Endothelial cell of umbilical vein (primary cell): ENCODE results near the gene IQGAP2. TPM values are rescaled to one million over a fixed set of nuclear protein-coding genes. Genes with fewer than 3 reads are reported as not detected.

Experiments used
- BruUV-seq: library from RNA; stranded (reverse); fragments of 400-500 nt; replicated peaks from 2 replicates; lab custom pipeline; 2021; lab: Mats Ljungman, UMichigan
- CTCF ChIA-PET: fragments of 300-600, 350-600 bp; sonication (Branson Sonifier 250); formaldehyde crosslinking; loops from one replicate; lab custom pipeline; 2021; ENCODE audit warnings: antibody characterized with exemption, inconsistent platforms; lab: Charles Lee
- POLR2A ChIA-PET: fragments of 300-600, 350-600 bp; sonication (Branson Sonifier 250); formaldehyde crosslinking; loops from one replicate; lab custom pipeline; 2021; ENCODE audit warnings: antibody characterized with exemption, inconsistent platforms; lab: Charles Lee
- DNase-seq: peaks from one replicate; pipeline ENCODE4 v3.0.0-alpha.2; 2011; ENCODE audit warnings: low read depth, low spot score
- FAIRE-seq: peaks from 2 replicates; lab custom pipeline; 2011; peaks lifted over from hg19 to GRCh38; lab: Jason Lieb, UNC
- H2AFZ ChIP-seq: 2 replicates; pipeline ENCODE4 v1.6.0; 2012; ENCODE audit warnings: low read depth, low read length, control low read depth, inconsistent platforms
- H3K27ac ChIP-seq: 2 replicates; pipeline ENCODE4 v1.5.1; 2011; ENCODE audit warnings: low read depth, mild to moderate bottlenecking, control low read depth, low read length, moderate library complexity; ENCODE audit not compliant: insufficient read depth
- H3K27me3 ChIP-seq, 2 experiments: 2 replicates each; pipeline versions ENCODE4 v1.6.0 to v1.6.1; 2011; ENCODE audit warnings: low read length in 2 of 2, mixed read lengths in 1 of 2; ENCODE audit not compliant: control insufficient read depth in 2 of 2, insufficient read depth in 2 of 2
- H3K36me3 ChIP-seq, 2 experiments: 2 replicates in 1 of 2; 3 replicates in 1 of 2; pipeline ENCODE4 v1.5.1; 2011; ENCODE audit warnings: low read length in 2 of 2, mild to moderate bottlenecking in 1 of 2, moderate library complexity in 1 of 2; ENCODE audit not compliant: control insufficient read depth in 2 of 2, insufficient read depth in 2 of 2; ENCODE audit errors: extremely low read depth in 1 of 2
- H3K4me1 ChIP-seq: 3 replicates; pipeline ENCODE4 v1.5.1; 2011; ENCODE audit warnings: mild to moderate bottlenecking, low read length; ENCODE audit not compliant: control insufficient read depth, insufficient read depth; ENCODE audit errors: extremely low read depth
- H3K4me2 ChIP-seq: 2 replicates; pipeline ENCODE4 v1.6.1; 2011; ENCODE audit warnings: low read length, control low read depth, mixed read lengths; ENCODE audit not compliant: insufficient read depth
- H3K4me3 ChIP-seq, 3 experiments: fragments of 200-600 bp in 1 of 3; sonication (generic), shearing (Covaris generic) in 1 of 3; replicated peaks in 1 of 3; 2 replicates each; pipeline ENCODE4 v1.5.1; 2011 to 2016; ENCODE audit warnings: control low read depth in 3 of 3, low read length in 3 of 3, mild to moderate bottlenecking in 2 of 3, inconsistent platforms in 1 of 3, low read depth in 1 of 3, moderate library complexity in 1 of 3; ENCODE audit not compliant: insufficient read depth in 1 of 3
- H3K79me2 ChIP-seq: 2 replicates; pipeline ENCODE4 v1.6.0; 2012; ENCODE audit warnings: low read length, inconsistent platforms; ENCODE audit not compliant: control insufficient read depth, insufficient read depth
- H3K9ac ChIP-seq: replicated peaks from 2 replicates; pipeline ENCODE3; 2011; ENCODE audit warnings: low read length, control low read depth; ENCODE audit not compliant: insufficient read depth; ENCODE audit errors: extremely low read depth
- H3K9me1 ChIP-seq: replicated peaks from 3 replicates; pipeline ENCODE4 v1.6.0; 2011; ENCODE audit warnings: mild to moderate bottlenecking, low read length; ENCODE audit not compliant: control insufficient read depth, insufficient read depth; ENCODE audit errors: extremely low read depth
- H3K9me3 ChIP-seq: replicated peaks from 2 replicates; pipeline ENCODE4 v1.5.1; 2012; ENCODE audit warnings: low read length, inconsistent platforms; ENCODE audit not compliant: control insufficient read depth, insufficient read depth
- H4K20me1 ChIP-seq: replicated peaks from 2 replicates; pipeline ENCODE3; 2011; ENCODE audit warnings: mild to moderate bottlenecking, low read length; ENCODE audit not compliant: control insufficient read depth, insufficient read depth; ENCODE audit errors: extremely low read depth
- CTCF ChIP-seq, 2 donors: IDR thresholded peaks; 1 replicate in 1 of 2; 2 replicates in 1 of 2; pipeline ENCODE4 v1.5.1; 2011; ENCODE audit warnings: low read length in 2 of 2, mild to moderate bottlenecking in 2 of 2, moderate library complexity in 2 of 2, control low read depth in 1 of 2, inconsistent platforms in 1 of 2, low read depth in 1 of 2; ENCODE audit not compliant: insufficient read depth in 1 of 2; ENCODE audit errors: extremely low read depth in 1 of 2
- FOS ChIP-seq: IDR thresholded peaks from 2 replicates; pipeline ENCODE4 v1.6.1; 2011; ENCODE audit warnings: mild to moderate bottlenecking, low read length, moderate library complexity, borderline replicate concordance; ENCODE audit not compliant: insufficient read depth
- GATA2 ChIP-seq: IDR thresholded peaks from 2 replicates; pipeline ENCODE4 v1.7.0; 2011; ENCODE audit warnings: low read depth, mild to moderate bottlenecking, moderate library complexity, mixed read lengths, low read length; ENCODE audit not compliant: insufficient read length, insufficient read depth
- JUN ChIP-seq: IDR thresholded peaks from 2 replicates; pipeline ENCODE4 v1.6.1; 2011; ENCODE audit warnings: borderline replicate concordance, low read depth; ENCODE audit not compliant: insufficient read length, insufficient read depth
- MAX ChIP-seq: IDR thresholded peaks from 2 replicates; pipeline ENCODE4 v1.6.1; 2011; ENCODE audit not compliant: insufficient read depth, insufficient read length
- MYC ChIP-seq: IDR thresholded peaks from one replicate; pipeline ENCODE4 v1.6.1; 2011; ENCODE audit warnings: mild to moderate bottlenecking, low read depth, low read length
- POLR2A ChIP-seq: IDR thresholded peaks from 2 replicates; pipeline ENCODE4 v1.6.1; 2012; ENCODE audit warnings: low read depth, mild to moderate bottlenecking, control low read depth, low read length
- POLR2AphosphoS5 ChIP-seq: IDR thresholded peaks from 2 replicates; pipeline ENCODE4 v1.6.1; 2012; ENCODE audit warnings: low read depth, mild to moderate bottlenecking, control low read depth, low read length, moderate library complexity; ENCODE audit not compliant: insufficient read depth
- dilution Hi-C: fragments of 300-500 bp; cut with MboI; formaldehyde crosslinking; loops from one replicate; pipeline ENCODE4 v1.15.0; 2019; ENCODE audit warnings: low sequenced_read_pairs; ENCODE audit not compliant: extremely low pct_ligation_motif_present
- intact Hi-C: fragments of 100-400 bp; cut with micrococcal nuclease; formaldehyde crosslinking; loops from one replicate; pipeline ENCODE4 v1.10.0; 2022
- polyA plus RNA-seq, 4 experiments: library from polyadenylated mRNA; depleted of rRNA in 3 of 4; stranded (reverse) in 3 of 4; unstranded in 1 of 4; fragments of >200 nt; gene quantifications; 2 replicates each; pipeline versions ENCODE4 v1.2.1 to v1.2.3, GENCODE V29; 2011 to 2012; ENCODE audit warnings: missing spikeins in 1 of 4
- total RNA-seq: library from RNA; stranded (reverse); gene quantifications from 2 replicates; pipeline ENCODE4 v1.2.3, GENCODE V29; 2021

Gene IQGAP2
- total and polyA plus RNA-seq, 2 donors (not counting 3 experiments of a cell fraction or from before 2014, with no cell fraction given) = 4.5 to 4.7 TPM

GRCh38 chr5:76379316-76379715 is 23.8 kb upstream of the IQGAP2 start:
- no peaks in the 10 kb centered on the region for H3K27me3 ChIP-seq
- no peaks in the 10 kb centered on the region for H4K20me1 ChIP-seq
- ChIA-PET CTCF (interaction anchor here (0.7 to 1.0 kb wide), 2 partner anchors 19 to 202 kb away, joined by 3 read pairs; no protein-coding TSS in a partner anchor), POLR2A (no interaction called here)
- H2AFZ ChIP-seq = no peak overlapping the region
- no peaks in the 10 kb centered on the region for H3K9me1 ChIP-seq
- H3K27ac ChIP-seq = no peak overlapping the region
- no peaks in the 10 kb centered on the region for H3K36me3 ChIP-seq
- no peaks in the 10 kb centered on the region for H3K4me1 ChIP-seq
- no peak overlapping the region for H3K4me2 ChIP-seq
- H3K79me2 ChIP-seq = no peaks in the 10 kb centered on the region
- no peak for TF ChIP-seq POLR2AphosphoS5
- no peak for TF ChIP-seq GATA2
- TF ChIP-seq CTCF (IDR thresholded peaks at IDR 0.05; ENCODE audit: extremely low read depth in 1 of 2, insufficient read depth in 1 of 2, low read depth in 1 of 2, low read length in 2 of 2) = no peak
- no peak for TF ChIP-seq JUN
- no peak for TF ChIP-seq MYC
- no peak for TF ChIP-seq FOS
- TF ChIP-seq POLR2A = no peak
- no peak for TF ChIP-seq MAX
- H3K4me3 ChIP-seq = no peak overlapping the region
- intact Hi-C loops = no loop called here
- FAIRE-seq = no peak
- no peak overlapping the region for H3K9ac ChIP-seq
- dilution Hi-C loops = no loop called here
- no peaks in the 10 kb centered on the region for H3K9me3 ChIP-seq
- DNase-seq = no peak
- BruUV-seq = no TSS peak
